GM12878 (cell line): ENCODE measurements around the gene OR10A3. TPM values are rescaled to one million over a fixed set of nuclear protein-coding genes. Genes with fewer than 3 reads are reported as not detected.

Source experiments
- ATAC-seq: fragments of 200-7000 bp; cut with Tn5 transposase; 3 replicates; pipeline ENCODE4 v1.9.1; 2020; ENCODE audit warnings: mild to moderate bottlenecking, moderate library complexity
- BruUV-seq: library from RNA; stranded (reverse); fragments of 400-500 nt; replicated peaks from 2 replicates; lab custom pipeline; 2021; lab: Mats Ljungman, UMichigan
- CTCF ChIA-PET: fragments of 300-600 bp; sonication (Branson Sonifier 250); formaldehyde crosslinking; extraction: SDS; loops from one replicate; lab custom pipeline; 2021; ENCODE audit warnings: inconsistent platforms; lab: Yijun Ruan, JAX
- POLR2A ChIA-PET: fragments of 350-600 bp; formaldehyde crosslinking; extraction: SDS; loops from one replicate; lab custom pipeline; 2021; ENCODE audit warnings: inconsistent platforms; lab: Charles Lee
- RAD21 ChIA-PET: fragments of 300-600 bp; sonication (Branson Sonifier 250); formaldehyde crosslinking; loops from one replicate; lab custom pipeline; 2023; ENCODE audit warnings: antibody characterized with exemption; ENCODE audit not compliant: unreplicated experiment; lab: Charles Lee
- SMC1A ChIA-PET: fragments of 300-600 bp; sonication (Branson Sonifier 250); formaldehyde crosslinking; loops from one replicate; lab custom pipeline; 2023; ENCODE audit not compliant: unreplicated experiment, uncharacterized antibody; lab: Charles Lee
- DNase-seq: peaks from one replicate; pipeline ENCODE4 v3.0.0-alpha.2; 2011; ENCODE audit warnings: low read depth, low spot score
- FAIRE-seq: peaks from 3 replicates; lab custom pipeline; 2011; peaks lifted over from hg19 to GRCh38; lab: Jason Lieb, UNC
- H2AFZ ChIP-seq: 2 replicates; pipeline ENCODE4 v1.6.0; 2011; ENCODE audit warnings: low read depth, low read length, control low read depth; ENCODE audit not compliant: control insufficient read depth
- H3K27ac ChIP-seq: 2 replicates; pipeline ENCODE4 v1.5.1; 2011; ENCODE audit warnings: control low read depth; ENCODE audit not compliant: control insufficient read depth, insufficient read depth
- H3K27me3 ChIP-seq, 2 experiments: replicated peaks in 1 of 2; 2 replicates each; pipeline versions ENCODE4 v1.6.0 to v1.6.1; 2011; ENCODE audit warnings: low read length in 1 of 2; ENCODE audit not compliant: control insufficient read depth in 2 of 2, insufficient read depth in 2 of 2
- H3K36me3 ChIP-seq, 2 experiments: 2 replicates each; pipeline ENCODE4 v1.5.1; 2011; ENCODE audit warnings: low read length in 1 of 2; ENCODE audit not compliant: control insufficient read depth in 2 of 2, insufficient read depth in 2 of 2
- H3K4me1 ChIP-seq: 2 replicates; pipeline ENCODE4 v1.6.1; 2011; ENCODE audit warnings: mild to moderate bottlenecking, low read length, moderate library complexity, mixed read lengths; ENCODE audit not compliant: control insufficient read depth, insufficient read depth
- H3K4me2 ChIP-seq: 2 replicates; pipeline ENCODE4 v1.6.0; 2011; ENCODE audit warnings: control low read depth; ENCODE audit not compliant: control insufficient read depth, insufficient read depth
- H3K4me3 ChIP-seq: fragments of 200-600 bp; sonication (generic); 2 replicates; pipeline ENCODE4 v1.5.1; 2016
- H3K79me2 ChIP-seq: 2 replicates; pipeline ENCODE4 v1.6.0; 2011; ENCODE audit warnings: low read length; ENCODE audit not compliant: control insufficient read depth, insufficient read depth
- H3K9ac ChIP-seq: 2 replicates; pipeline ENCODE4 v1.8.0; 2011; ENCODE audit warnings: low read length, control low read depth, mixed read lengths; ENCODE audit not compliant: control insufficient read depth, insufficient read depth
- H3K9me3 ChIP-seq: replicated peaks from 3 replicates; pipeline ENCODE4 v1.5.1; 2011; ENCODE audit warnings: mild to moderate bottlenecking, low read length; ENCODE audit not compliant: control insufficient read depth, insufficient read depth
- H4K20me1 ChIP-seq: 2 replicates; pipeline ENCODE4 v1.6.0; 2011; ENCODE audit not compliant: control insufficient read depth, insufficient read depth
- ATF3 ChIP-seq: IDR thresholded peaks from 2 replicates; pipeline ENCODE4 v1.6.1; 2011; ENCODE audit warnings: low read depth, mild to moderate bottlenecking, low read length, moderate library complexity, borderline replicate concordance; ENCODE audit errors: extremely low read depth
- ATF7 ChIP-seq: fragments of 450-650 bp; IDR thresholded peaks from 2 replicates; pipeline ENCODE4 v1.6.1; 2016; ENCODE audit warnings: low read depth, mild to moderate bottlenecking
- CHD4 ChIP-seq: fragments of 200-600 bp; sonication (generic); IDR thresholded peaks from 2 replicates; pipeline ENCODE4 v1.6.1; 2016; ENCODE audit warnings: mild to moderate bottlenecking
- JUNB ChIP-seq: IDR thresholded peaks from 2 replicates; pipeline ENCODE4 v1.6.1; 2016; ENCODE audit warnings: antibody characterized with exemption, mild to moderate bottlenecking
- NBN ChIP-seq: fragments of 450-650 bp; IDR thresholded peaks from 2 replicates; pipeline ENCODE4 v1.6.1; 2016
- NFYB ChIP-seq: IDR thresholded peaks from 2 replicates; pipeline ENCODE4 v1.6.1; 2011; ENCODE audit warnings: low read depth, mild to moderate bottlenecking, low read length, improper control_type of control experiment, moderate library complexity; ENCODE audit not compliant: insufficient read depth
- PML ChIP-seq: IDR thresholded peaks from 2 replicates; pipeline ENCODE4 v1.6.1; 2012; ENCODE audit warnings: low read length, inconsistent platforms
- POLR2AphosphoS5 ChIP-seq: IDR thresholded peaks from 2 replicates; pipeline ENCODE4 v1.6.1; 2011; ENCODE audit warnings: mild to moderate bottlenecking, low read length, inconsistent platforms
- RELA ChIP-seq: fragments of 450-650 bp; IDR thresholded peaks from 2 replicates; pipeline ENCODE4 v1.8.0; 2014; ENCODE audit warnings: borderline replicate concordance; ENCODE audit not compliant: partially characterized antibody
- TCF7 ChIP-seq: IDR thresholded peaks from 2 replicates; pipeline ENCODE4 v1.6.1; 2014; ENCODE audit warnings: antibody characterized with exemption, borderline replicate concordance
- YY1 ChIP-seq: IDR thresholded peaks from 2 replicates; pipeline ENCODE4 v1.6.1; 2011; ENCODE audit warnings: low read depth, mild to moderate bottlenecking, low read length
- WGBS: methylation state at CpG from one replicate; pipeline ENCODE4 v1.1.6; 2016; ENCODE audit warnings: low lambda C conversion rate; ENCODE audit not compliant: insufficient replicate concordance, insufficient coverage; ENCODE audit errors: missing lambda C conversion rate; 5-methylcytosine and 5-hydroxymethylcytosine counted together
- in situ Hi-C: fragments of 300-500 bp; cut with MboI; formaldehyde crosslinking; loops from 9 replicates; pipeline ENCODE4 v1.14.3; 2018; ENCODE audit warnings: mixed read lengths
- intact Hi-C: fragments of 100-400 bp; cut with micrococcal nuclease; formaldehyde crosslinking; loops from one replicate; pipeline ENCODE4 v1.14.2; 2022; ENCODE audit not compliant: unreplicated experiment
- polyA plus RNA-seq, 11 experiments: library from polyadenylated mRNA; depleted of rRNA in 4 of 11; unstranded in 6 of 11; stranded (reverse) in 5 of 11; fragments of >200 nt; fragmentation: Nextera tagmentation in 4 of 11; fragmentation: Illumina TruSeq in 1 of 11; extraction: Ambion mirVana in 4 of 11; extraction: Trizol in 1 of 11; gene quantifications; 1 replicate in 1 of 11; 2 replicates in 10 of 11; pipeline versions ENCODE4 v1.2.1 to v1.2.3, GENCODE V29; 2011 to 2016; ENCODE audit warnings: inconsistent platforms in 2 of 11, missing spikeins in 2 of 11, low read depth in 1 of 11
- total RNA-seq, 4 experiments: library from RNA; depleted of rRNA in 3 of 4; stranded (reverse); fragments of >200 nt in 3 of 4; fragmentation: Illumina TruSeq in 1 of 4; extraction: Trizol in 1 of 4; gene quantifications; 2 replicates each; pipeline versions ENCODE4 v1.2.1 to v1.2.3, GENCODE V29; 2013 to 2021
- TF ChIP-seq, protein P1 (sequence below): fragments of 150-350 bp; IDR thresholded peaks from 2 replicates; pipeline ENCODE4 v1.6.1; 2014; ENCODE audit warnings: mild to moderate bottlenecking, low read depth, low read length

The OR10A3 gene
- total and polyA plus RNA-seq, 10 of the 15 experiments (the other 5 are each of a cell fraction or from before 2014, with no cell fraction given): 0.04 TPM; not detected in 9

- POLR2A ChIA-PET: no interaction called here
- in situ Hi-C loops (no loop called here), intact Hi-C loops (no loop called here)
- TF ChIP-seq RELA (no peak), CHD4 (no peak), POLR2AphosphoS5 (no peak)
- CTCF ChIA-PET: no interaction called here
- Histone ChIP-seq H3K4me3 (no peak overlapping the region), H3K4me1 (no peaks in the 10 kb centered on the region), H3K9ac (no peak overlapping the region), H2AFZ (no peak overlapping the region), H3K9me3 (no peaks in the 10 kb centered on the region), H3K27ac (no peak overlapping the region), H3K79me2 (no peaks in the 10 kb centered on the region), H4K20me1 (no peaks in the 10 kb centered on the region), H3K27me3 (no peaks in the 10 kb centered on the region), H3K36me3 (no peaks in the 10 kb centered on the region), H3K4me2 (no peak overlapping the region)
- SMC1A ChIA-PET: no interaction called here
- FAIRE-seq (no peak), ATAC-seq (no peak), DNase-seq (no peak)
- WGBS: 49% methylated on average over 2 of the region's 2 CpGs
- BruUV-seq: no TSS peak
- RAD21 ChIA-PET: no interaction called here
Measured at GRCh38 chr11:7918141-7918540, 23.4 kb downstream of the OR10A3 start.

- H3K9ac ChIP-seq: no peak overlapping the region
- H3K9me3 ChIP-seq: no peaks in the 10 kb centered on the region
- H3K4me2 ChIP-seq: no peak overlapping the region
- RAD21 ChIA-PET: interaction anchor here (1.2 kb wide), 1 partner anchor 76 kb away, joined by 8 read pairs; the partner anchor contains the start of gene EIF3F
- no peak overlapping the region for H2AFZ ChIP-seq
- CTCF ChIA-PET: interaction anchor here (0.6 to 2.8 kb wide), 3 partner anchors 10 to 76 kb away, joined by 3 to 8 read pairs (median 8); partner anchors contain the start of gene EIF3F
- no peak overlapping the region for H3K27ac ChIP-seq
- SMC1A ChIA-PET: no interaction called here
- H3K4me1 ChIP-seq: no peaks in the 10 kb centered on the region
- POLR2A ChIA-PET: no interaction called here
- intact Hi-C loops (no loop called here), in situ Hi-C loops (no loop called here)
- no peak for ATAC-seq
- no peak for FAIRE-seq
- no peaks in the 10 kb centered on the region for H3K36me3 ChIP-seq
- BruUV-seq: no TSS peak
- H3K4me3 ChIP-seq: no peak overlapping the region
- no peak for TF ChIP-seq YY1
- TF ChIP-seq NFYB: no peak
- no peak for TF ChIP-seq JUNB
- no peak for TF ChIP-seq ATF7
- TF ChIP-seq PML: no peak
- TF ChIP-seq TCF7: no peak
- no peak for TF ChIP-seq POLR2AphosphoS5
- TF ChIP-seq, protein P1, sequence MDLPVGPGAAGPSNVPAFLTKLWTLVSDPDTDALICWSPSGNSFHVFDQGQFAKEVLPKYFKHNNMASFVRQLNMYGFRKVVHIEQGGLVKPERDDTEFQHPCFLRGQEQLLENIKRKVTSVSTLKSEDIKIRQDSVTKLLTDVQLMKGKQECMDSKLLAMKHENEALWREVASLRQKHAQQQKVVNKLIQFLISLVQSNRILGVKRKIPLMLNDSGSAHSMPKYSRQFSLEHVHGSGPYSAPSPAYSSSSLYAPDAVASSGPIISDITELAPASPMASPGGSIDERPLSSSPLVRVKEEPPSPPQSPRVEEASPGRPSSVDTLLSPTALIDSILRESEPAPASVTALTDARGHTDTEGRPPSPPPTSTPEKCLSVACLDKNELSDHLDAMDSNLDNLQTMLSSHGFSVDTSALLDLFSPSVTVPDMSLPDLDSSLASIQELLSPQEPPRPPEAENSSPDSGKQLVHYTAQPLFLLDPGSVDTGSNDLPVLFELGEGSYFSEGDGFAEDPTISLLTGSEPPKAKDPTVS: no peak
- no peak for TF ChIP-seq NBN
- TF ChIP-seq ATF3: no peak
- peaks cover 0 to 2% of the 10 kb centered on the region in 2 experiments; a peak in 2 of 4 replicates for H3K27me3 ChIP-seq
- H3K79me2 ChIP-seq: no peaks in the 10 kb centered on the region
- DNase-seq: no peak
- H4K20me1 ChIP-seq: no peaks in the 10 kb centered on the region
Measured at GRCh38 chr11:7911011-7911410, 30.5 kb downstream of the OR10A3 start.
